SW 1271 (cell line): ENCODE results near the gene INKA2.

ENCODE experiments used
- DNase-seq, 2 experiments: peaks; one replicate each; lab custom pipeline; 2025; lab: John Stamatoyannopoulos, UW

The INKA2 gene

DNA sequence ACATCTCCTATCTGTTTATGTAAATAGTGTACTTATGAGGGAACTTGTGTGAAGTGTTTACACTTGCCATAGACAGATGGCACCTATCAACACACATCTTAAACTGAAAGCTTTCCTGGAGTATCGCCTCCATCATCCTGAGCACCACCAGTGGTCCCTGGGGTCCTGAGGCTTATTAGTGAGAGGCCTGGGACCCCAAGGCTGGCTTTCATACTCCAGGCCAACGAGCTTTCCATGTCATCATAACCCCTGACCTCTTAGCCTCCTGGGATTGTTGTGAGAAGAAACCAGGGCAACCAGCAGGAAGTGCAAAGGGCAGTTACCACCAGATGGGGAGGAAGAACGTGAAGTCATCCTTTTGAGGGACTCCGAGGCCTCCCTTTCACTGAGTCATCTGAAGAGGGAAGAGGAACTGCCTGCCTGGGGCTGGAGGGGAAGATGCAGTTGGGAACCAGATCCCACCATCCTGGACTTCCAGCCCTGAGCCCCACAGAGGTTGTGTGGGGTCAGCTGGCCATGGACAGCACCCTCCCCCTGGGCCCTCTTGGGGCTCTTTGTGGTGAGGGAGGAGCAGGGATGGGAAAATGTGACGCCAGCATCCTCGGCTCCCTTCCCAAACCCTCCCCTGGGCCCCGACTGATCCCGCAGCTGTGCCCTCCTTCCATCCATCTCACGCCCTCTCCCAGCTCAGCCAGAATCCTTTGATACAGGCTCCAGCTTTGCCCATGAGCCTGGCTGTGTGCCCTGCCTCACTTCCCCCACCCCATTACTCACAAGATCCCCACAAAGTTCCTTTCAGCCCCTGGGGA is 5.8 kb downstream of the INKA2 start:
- no peak for DNase-seq

- no peak for DNase-seq
These were observed 6.5 kb downstream of the INKA2 start for GRCh38 chr1:111732718-111733117.

DNA sequence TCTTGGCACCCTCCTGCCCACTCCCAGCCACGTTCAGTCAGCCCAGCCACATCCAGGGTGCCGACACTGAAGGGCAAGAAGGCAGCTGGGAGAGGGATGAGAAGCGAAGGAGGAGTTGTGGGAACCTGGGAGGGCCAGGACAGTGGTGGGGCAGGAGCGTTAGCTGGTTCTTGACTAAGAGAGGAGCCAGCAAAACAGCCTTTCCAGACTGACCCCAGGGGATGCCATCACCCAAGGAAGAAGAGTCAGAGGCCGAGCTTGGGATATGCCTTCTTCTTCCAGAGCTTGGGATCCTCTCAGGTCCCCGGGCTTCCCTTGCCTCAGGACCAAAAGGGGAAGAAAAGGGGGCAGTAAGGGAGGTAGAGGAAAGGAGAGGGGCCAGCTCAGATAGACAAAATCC is 7.2 kb downstream of the INKA2 start:
- no peak for DNase-seq

DNA sequence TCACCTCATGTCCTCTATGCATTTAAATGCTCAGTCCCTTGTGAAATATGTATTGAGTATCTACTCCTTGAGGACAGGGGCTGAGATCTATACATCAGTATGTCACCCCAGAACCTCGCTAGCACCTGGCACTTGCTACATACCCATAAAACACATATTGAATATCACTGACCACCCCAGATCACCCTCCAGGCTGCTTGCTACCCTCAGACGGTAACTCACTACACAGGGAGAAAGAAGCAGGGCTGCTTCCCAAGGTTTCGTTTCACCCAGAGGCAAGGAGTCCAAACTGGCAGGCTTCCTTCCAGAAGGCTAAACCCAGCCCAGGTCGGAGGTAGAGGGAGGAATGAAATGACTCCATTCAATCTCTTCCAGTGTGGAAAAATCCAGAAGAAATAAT is 8.5 kb downstream of the INKA2 start:
- no peak for DNase-seq

DNA sequence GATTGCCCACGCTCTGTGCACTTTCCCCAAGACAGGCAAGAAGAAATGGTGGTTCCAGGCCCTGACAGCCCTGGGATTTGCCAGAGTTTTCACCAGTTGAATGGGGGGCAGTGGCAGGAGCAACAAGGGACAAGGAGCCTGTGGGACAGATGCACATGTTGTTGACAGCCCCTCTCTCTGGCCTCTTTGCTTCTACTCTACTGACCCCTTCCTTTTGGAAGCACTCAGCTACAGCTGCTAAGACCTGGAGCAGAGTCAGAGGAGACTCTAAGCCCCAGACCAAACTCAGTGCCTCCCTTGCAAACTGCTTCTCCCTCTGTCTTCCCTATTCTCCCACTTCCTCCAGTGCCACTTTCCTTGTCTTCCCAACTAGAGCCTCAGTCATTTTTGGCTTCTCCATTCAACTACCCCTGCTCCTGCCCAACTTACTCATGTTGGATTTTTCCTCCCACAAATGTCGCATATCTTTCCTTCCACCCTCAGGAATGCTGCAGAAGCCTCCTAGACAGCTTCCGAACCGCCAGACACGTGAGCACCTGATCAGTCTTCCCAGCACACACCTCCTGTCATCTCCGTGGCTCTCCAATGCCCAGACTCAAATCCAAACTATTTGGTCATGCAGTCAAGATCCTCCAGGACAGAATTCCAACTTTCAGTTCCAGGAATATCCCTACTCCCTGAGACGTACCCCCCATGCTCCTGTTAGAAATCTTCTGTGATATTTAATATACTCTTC is 9.1 kb downstream of the INKA2 start:
- DNase-seq, result no peak

GRCh38 chr1:111729271-111729921 is 9.8 kb downstream of the INKA2 start:
- DNase-seq, result no peak

- DNase-seq, result no peak
These were observed 12.1 kb downstream of the INKA2 start for GRCh38 chr1:111727056-111727455.

GRCh38 chr1:111725192-111725591 is 14.0 kb downstream of the INKA2 start:
- no peak for DNase-seq

- DNase-seq, result no peak
These were observed 15.3 kb downstream of the INKA2 start for GRCh38 chr1:111723871-111724270.

DNA sequence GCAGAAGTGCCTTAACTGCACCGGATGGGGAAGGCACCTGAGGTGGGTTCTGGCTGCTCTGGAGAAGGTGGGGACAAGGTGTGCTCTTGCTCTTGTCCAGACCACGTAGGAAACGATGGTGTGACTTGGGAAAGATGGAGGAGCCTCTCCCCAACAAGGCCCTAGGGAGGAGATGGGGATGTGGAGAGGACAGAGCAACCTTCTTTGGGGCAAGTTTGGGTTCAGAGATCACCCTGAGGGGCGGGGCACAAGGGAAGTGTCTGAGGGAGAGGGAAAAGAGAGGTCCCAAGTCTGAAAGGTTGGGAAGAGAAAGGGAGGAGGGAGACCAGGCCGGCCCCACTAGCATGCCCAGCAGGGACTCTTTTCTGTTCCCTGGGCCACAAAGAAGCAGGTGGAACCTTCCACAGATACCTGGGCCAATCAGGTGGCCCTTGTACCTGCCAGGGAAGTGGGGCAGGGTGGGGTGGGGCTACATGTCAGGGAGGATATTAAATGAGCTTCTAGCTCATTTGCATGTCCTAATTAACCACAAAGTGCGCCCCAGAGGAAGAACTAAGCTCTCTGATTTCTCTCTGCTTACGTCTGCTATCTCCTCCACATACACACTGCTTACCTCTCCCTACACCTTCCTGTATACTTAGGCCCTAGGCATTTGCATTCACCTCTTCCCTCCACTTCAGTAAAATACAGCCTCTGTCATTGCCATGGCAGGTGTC is 15.9 kb downstream of the INKA2 start:
- no peak for DNase-seq

GRCh38 chr1:111720977-111721786 is 18.0 kb downstream of the INKA2 start:
- DNase-seq, result no peak

- no peak for DNase-seq
These were observed 18.8 kb downstream of the INKA2 start for GRCh38 chr1:111720274-111720976.

DNA sequence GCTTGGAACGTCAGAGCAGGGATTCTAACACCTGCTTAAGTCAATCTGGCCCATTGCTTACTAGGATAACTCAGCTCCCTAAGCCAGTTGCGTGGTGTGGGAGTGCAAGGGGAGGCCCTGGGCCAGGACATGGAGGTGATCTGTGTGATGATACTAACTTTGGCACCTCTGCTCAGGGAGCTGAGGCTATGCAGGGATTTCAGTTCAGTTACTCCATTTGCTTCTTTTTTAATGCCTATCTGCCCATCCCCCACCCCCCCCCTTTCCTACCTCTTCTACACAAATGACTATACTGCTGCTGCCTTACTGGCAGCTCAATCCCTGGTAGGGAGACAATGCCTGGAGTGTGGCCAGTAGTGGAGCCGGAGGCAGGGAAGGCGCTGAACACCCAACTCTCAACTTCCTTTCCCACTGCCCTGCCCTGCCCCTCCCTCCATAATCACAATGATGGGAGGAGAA is 19.5 kb downstream of the INKA2 start:
- no peak for DNase-seq

DNA sequence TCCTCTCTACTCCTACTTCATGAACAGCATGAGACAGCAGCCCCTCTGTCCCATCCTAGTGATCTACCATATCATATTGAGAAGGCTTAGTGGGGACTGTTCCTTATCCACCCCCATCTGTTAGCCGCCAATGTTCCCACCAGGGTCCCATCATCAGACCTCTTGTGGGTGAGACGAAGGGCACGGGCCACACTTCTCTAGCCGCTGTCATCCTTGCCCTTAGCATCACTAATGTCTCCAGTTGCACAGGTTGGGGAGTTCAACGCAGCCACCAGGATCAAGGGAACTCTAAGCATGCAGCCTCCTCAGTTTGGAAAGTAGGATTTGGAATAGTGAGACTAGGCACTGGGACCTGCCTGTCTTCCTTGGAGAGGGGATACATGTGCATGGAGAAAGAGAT is 20.1 kb downstream of the INKA2 start:
- DNase-seq, result no peak

- DNase-seq, result no peak
These were observed 21.7 kb downstream of the INKA2 start for GRCh38 chr1:111717450-111717849.

DNA sequence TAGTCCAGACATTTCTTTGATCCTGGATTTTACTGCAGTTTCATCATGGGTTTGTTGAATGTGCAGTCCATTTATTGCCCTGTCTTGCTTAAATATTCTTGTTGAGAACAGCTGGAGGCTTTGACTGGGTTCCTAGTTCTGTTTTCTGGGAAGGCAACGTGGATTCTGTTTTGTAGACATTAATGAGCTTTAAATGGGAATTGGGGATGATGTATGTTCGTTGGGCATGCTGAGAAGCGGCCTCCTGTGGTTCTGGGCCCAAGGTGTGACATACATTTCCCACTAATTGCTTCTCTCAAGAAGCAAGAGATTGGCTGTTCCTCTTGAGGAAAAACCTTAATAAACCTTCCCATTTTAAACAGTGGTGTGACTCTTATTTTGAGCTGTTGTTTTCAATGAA is 22.9 kb downstream of the INKA2 start:
- DNase-seq, result no peak

GRCh38 chr1:111709986-111710385 is 29.2 kb downstream of the INKA2 start:
- no peak for DNase-seq

DNA sequence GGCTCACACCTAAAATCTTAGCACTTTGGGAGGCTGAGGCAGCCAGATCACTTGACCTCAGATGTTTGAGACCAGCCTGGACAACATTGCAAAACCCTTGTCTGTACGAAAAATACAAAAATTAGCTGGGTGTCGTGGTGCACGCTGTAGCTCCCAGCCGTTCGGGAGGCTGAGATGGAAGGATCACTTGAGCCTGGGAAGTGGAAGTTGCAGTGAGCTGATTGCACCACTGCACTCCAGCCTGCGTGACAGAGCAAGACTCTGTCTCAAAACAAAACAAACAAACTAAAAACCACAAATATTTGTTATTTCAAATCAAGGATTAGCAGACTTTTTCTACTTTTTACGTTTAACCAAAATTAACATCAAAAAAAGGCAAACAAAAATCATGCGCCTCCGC is 31.3 kb downstream of the INKA2 start:
- no peak for DNase-seq

- DNase-seq, result no peak
These were observed 32.3 kb downstream of the INKA2 start for GRCh38 chr1:111706921-111707320.

GRCh38 chr1:111705841-111706240 is 33.4 kb downstream of the INKA2 start:
- no peak for DNase-seq

- no peak for DNase-seq
These were observed 34.4 kb downstream of the INKA2 start for GRCh38 chr1:111704776-111705175.
